ENCODE measurements around the gene ANO3.
"Not testable (repeated sequence)": the region's sequence is repeated elsewhere in the genome, so short reads cannot be mapped to it uniquely, and the experiment has no call there.

The ANO3 gene

GRCh38 chr11:26331911-26332571 lies at the start of gene ANO3:
Gene ANO3 (plus strand): TSS chr11:26332130. CDS start chr11:26332276, 146 bp downstream.
- DNase-seq (ENCODE audit: low read depth), result peak; percentile 52

DNA sequence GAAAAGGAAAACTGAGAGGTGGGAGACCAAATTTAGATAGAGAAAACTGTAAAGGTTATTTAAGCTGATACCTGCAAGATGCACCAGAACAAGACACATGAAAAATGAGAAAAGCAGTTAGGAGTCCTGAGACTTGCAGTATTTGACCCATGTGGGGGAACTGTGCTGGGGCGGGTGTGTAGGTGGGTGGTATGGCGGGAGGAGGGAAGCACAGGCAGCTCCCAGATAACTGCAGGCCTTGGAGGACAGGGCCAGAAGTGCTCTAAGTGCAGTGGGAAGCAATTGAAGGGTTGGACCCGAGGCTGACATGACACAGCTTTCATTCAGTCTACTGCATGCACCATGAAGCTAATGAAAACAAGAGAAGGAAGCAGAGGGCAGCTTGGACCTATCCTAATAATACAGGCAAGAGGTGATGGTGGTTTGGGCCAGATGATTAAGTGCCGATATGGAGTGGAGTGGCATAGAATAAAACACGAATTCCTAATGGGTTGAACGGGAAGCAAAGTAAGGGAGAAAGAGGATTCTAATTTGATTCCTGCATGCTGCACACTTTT lies 48.0 kb upstream of the ANO3 start:
- no peak for DNase-seq (ENCODE audit: low read depth)

- no peak for DNase-seq (ENCODE audit: low read depth)
These were observed 46.3 kb upstream of the ANO3 start for GRCh38 chr11:26285608-26286007.

GRCh38 chr11:26286472-26287066 lies 45.4 kb upstream of the ANO3 start:
- no peak for DNase-seq (ENCODE audit: low read depth)

DNA sequence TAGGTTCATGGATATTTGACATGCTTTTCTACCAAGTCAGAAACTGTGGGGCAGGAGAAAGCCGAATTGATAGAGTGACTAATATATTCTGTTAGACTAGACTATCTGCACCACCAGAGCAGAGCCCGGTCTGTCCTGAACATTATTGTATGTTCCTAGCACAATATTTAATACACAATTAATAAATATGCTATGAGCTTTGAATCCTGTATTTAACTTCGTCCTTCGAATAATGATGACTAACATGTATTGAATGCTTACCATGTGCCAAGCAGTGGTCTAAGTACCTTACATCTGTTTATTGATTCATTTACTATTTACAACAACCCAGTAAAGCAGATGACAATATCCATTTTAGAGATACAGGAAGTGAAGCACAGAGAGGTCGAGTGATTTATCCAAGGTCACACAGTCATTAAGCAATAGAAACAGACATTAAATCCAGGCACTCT lies 44.8 kb upstream of the ANO3 start:
- DNase-seq (ENCODE audit: low read depth), result no peak

DNA sequence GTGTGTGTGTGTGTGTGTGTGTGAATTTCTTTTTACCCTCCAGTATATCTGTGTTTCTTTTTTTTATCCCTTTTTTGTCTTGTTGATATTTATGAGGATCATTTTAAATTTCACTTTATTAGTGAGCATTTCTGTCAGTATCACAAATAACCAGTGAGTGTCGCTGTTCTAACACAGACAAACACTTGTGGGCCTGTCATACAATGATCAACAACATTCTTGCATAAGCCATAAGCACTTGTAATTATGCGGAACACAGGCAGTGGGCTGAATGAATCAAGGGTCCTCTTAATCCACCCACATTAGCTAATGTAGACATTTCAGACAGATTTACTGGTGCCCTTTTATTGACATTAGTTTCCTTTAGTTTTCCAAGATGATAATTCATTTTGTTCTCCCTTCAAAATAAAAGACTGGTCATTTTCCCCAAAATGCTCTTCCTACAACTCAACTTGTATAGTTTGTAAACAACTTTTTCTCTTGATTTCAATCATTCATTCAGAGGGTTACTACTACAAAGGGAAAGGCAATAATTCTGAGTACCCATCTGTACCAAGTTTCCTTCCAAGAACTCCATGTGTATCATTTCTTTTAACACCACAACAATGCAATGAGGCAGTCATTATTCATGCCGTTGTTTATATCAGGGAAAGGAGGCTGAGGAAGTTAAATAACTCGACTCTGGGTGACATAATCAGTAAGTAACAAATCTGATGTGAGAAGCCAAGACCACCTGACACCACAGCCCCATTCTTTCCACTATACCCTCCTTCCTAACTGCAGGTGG lies 34.5 kb upstream of the ANO3 start:
- DNase-seq (ENCODE audit: low read depth), result no peak

DNA sequence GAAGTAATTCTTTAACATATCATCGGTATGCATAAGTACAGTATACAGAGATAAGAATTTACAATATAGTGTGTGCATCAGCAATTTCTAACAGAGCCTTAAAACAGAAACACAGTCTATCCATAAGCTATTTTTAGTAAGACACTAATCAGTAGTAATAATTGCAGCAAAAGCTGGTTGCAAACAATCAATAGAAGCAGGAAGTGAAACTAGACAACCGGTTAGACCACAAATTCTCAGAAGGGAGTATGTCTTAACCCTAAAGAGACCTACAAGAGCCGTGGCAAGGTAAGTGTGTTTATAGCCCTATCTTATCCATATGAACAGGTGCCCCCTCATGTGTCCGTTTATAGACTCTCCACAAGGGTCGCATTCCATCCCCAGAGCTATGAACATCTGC lies 15.6 kb upstream of the ANO3 start:
- DNase-seq (ENCODE audit: low read depth), result not testable (repeated sequence)

DNA sequence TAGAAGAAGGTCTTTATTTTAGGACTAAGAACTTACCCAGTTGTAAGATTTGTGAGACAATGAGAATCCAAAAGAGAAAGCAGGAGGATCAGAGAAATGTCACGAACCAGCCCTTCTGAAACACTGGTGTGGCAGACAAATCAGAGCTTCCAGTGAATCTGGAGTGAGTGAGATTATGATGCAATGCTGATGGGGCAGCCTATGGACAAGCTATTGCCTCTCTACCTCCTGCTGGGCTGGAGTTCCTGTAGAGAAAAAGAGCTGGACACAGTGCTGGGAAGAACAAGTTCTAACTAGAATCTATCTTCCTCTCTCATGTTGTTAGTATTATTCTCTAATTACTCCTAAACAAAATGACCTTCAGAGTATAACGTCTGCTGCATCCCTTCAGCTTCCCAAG lies 12.0 kb upstream of the ANO3 start:
- DNase-seq (ENCODE audit: low read depth), result peak; percentile 7

DNA sequence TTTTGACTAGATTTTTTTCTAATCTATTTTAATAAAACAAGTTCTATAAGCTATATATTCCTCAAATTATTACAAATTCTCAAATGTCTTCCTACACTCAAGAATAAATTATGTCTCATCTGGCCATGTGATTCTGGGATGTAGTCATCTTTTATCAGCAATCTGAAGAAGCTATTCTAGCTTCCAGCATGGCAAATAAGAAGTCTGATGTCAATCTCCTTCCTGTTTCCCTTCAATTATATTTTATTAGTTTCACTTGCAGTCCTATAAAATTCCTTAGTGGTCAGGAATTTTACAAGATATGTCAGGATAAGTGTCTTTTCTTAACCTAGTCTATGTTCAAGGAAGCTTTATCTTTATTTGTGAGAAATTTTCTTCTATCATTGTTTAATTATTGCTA lies 10.4 kb upstream of the ANO3 start:
- DNase-seq (ENCODE audit: low read depth), result no peak

- no peak for DNase-seq (ENCODE audit: low read depth)
These were observed 9.4 kb upstream of the ANO3 start for GRCh38 chr11:26322335-26323067.

DNA sequence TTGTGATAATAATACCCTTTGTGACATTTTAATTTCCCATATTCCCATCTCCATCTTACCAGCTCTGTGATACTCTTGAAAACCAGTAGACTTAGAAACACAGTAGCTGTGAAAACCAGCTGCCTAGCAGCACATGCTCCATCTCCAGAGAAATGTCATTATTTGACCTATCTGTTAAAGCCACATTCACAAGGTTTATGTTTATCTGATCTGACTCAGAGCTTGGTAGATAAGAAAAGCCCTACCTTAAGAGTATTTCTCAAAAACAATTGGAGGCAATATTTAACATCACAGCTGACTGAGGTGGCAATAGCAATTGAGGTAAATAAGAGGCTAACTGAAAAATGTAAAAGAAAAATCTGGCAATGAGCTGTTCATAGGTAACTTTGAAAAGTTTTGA lies 8.1 kb upstream of the ANO3 start:
- no peak for DNase-seq (ENCODE audit: low read depth)

- no peak for DNase-seq (ENCODE audit: low read depth)
These were observed 7.7 kb upstream of the ANO3 start for GRCh38 chr11:26324270-26324669.

DNA sequence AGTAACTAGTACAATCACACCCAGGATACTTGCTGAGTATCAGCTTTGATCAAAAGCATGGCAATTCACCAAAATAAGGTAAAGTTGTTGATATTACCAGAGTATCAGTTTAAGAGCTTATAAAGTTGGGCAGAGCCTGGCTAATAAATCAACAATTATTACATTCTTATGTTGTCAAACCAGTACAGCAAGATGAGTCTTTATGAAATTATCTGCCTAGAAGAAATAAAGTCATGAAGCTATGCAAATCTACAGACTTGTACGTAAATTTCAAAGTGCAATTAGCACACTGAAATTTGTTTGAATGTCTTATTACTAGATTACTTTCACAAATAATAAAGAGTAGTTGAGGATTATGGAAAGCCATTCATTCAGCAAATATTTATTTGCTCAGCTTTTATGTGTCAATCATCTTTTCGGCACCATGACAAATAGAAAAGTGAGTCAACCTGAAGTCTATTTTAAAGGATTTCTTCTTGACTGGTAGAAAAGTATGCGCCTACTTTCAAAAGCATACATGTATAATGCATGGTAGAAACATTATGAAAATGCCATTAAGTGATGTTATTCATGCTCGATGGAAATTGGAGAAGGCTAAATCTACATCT lies 5.0 kb upstream of the ANO3 start:
- no peak for DNase-seq (ENCODE audit: low read depth)

DNA sequence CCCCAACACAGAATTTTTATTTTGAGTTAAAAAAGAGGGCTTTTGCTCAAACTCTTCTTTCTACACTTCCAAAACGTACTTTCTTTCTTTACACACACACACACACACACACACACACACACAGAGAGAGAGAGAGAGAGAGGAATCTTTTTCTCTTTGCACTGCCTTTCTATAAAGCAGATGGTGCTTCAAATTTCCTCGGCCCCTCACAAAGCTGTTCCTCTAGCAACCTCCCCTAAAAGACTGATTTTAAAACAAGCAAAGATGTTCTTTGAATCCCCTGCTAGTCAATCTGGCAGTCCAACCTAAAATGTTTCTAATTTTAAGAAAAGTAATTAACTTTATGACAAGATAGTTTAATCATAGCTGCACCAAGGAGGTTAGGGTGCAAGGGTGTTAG lies 2.7 kb upstream of the ANO3 start:
- DNase-seq (ENCODE audit: low read depth), result no peak

- no peak for DNase-seq (ENCODE audit: low read depth)
These were observed 1.7 kb upstream of the ANO3 start for GRCh38 chr11:26330262-26330661.

DNA sequence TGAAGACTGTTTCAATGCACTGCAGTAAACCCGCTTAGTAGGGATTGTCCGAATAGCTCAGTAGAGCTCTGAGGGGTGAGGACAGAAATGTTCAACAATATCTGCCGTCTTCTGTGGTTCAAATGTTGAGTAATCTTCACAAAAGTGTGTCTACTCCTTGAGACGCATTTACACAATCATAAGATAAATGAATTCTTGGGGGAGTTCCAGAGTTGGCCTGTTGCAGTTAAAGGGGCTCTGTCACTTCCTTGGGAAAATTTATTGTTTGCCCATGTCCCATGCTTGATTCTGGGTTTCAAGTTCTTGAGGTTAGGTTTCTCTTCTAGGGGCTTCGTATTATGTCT lies 614 bp downstream of the ANO3 start:
- DNase-seq (ENCODE audit: low read depth), result no peak

DNA sequence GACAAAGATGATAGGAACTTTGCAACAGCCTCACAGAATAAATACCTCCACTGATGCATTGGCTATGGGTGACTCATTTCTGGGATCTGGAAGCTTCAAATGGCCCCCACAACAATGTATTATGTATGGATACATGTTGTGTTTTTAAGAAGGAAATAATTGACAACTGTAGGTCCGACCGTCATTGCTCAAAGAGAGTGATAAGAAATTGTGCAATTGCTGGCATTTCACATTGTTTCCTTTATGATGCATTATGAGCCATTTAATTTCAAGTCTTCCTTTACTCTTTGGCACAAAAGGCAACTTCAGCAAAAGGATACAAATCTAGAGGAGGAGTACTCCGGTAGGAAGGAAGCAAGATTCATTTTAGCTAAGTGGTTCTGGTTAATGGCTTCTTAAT lies 2.0 kb downstream of the ANO3 start:
- DNase-seq (ENCODE audit: low read depth), result no peak

DNA sequence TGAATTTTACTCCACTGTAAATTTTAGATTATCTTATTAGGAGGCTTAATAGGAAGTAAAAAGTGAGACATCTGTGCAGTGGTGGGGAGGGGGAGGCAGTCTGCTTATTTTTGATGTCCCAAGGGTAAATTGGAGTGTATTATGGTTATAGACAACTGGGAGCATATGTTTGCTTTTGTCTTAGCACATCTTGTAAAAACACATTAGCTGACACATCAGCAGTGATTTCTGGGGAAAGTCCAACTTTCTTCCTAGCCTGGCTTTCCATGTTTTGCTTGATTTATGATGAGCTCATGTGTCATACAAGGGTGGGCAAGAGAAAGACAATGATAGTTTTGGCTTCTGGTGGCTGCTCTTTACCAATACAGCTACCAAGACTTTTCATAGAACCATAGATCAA lies 4.0 kb downstream of the ANO3 start:
- DNase-seq (ENCODE audit: low read depth), result no peak

DNA sequence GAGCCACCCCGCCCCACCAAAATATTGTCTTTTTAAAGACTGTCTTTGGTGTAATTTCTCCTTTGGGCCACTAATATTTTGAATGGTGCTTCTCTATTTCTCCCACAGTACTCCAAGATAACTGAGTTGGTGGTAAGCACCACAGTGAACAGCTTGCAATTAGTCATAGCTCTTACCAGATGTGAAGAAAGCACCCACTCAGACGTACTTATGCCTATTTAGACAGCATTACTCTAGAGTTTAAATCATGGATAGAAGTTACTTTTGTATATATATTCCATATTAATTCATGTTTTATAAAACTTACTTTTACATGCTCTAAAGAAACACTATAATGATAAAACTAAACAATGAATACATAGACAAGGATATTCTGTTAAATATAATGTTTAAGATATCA lies 12.7 kb downstream of the ANO3 start:
- no peak for DNase-seq (ENCODE audit: low read depth)

DNA sequence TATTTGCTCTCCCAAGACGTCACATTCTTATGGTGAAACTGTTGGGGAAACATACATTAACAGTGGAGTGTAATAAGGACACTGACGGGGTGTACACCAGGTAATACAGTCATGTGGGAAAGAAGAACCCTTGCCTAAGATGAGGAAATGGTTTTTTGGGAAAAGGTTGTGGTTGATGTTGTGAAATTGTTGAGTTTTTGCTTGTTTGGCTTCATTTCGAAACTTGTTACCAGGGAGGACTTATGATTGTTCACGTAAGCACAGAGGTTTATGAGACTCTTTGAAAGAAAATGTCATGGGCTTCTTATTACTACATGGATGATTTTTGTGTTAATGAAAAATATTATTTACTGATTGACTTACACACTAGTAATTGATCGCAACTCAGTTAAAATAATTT lies 16.8 kb downstream of the ANO3 start:
- no peak for DNase-seq (ENCODE audit: low read depth)

GRCh38 chr11:26350002-26350401 lies 18.1 kb downstream of the ANO3 start:
- no peak for DNase-seq (ENCODE audit: low read depth)

GRCh38 chr11:26353010-26353409 lies 21.1 kb downstream of the ANO3 start:
- no peak for DNase-seq (ENCODE audit: low read depth)

Measured in GM04504 (cell line).